Endometrium (tissue), 2 donors: ENCODE data around the gene GRM8.

Source experiments
- FAIRE-seq: peaks from 2 replicates; lab custom pipeline; 2012; peaks lifted over from hg19 to GRCh38; lab: Jason Lieb, UNC
- donor health status: control.
- donor health status: control.

Gene GRM8

DNA sequence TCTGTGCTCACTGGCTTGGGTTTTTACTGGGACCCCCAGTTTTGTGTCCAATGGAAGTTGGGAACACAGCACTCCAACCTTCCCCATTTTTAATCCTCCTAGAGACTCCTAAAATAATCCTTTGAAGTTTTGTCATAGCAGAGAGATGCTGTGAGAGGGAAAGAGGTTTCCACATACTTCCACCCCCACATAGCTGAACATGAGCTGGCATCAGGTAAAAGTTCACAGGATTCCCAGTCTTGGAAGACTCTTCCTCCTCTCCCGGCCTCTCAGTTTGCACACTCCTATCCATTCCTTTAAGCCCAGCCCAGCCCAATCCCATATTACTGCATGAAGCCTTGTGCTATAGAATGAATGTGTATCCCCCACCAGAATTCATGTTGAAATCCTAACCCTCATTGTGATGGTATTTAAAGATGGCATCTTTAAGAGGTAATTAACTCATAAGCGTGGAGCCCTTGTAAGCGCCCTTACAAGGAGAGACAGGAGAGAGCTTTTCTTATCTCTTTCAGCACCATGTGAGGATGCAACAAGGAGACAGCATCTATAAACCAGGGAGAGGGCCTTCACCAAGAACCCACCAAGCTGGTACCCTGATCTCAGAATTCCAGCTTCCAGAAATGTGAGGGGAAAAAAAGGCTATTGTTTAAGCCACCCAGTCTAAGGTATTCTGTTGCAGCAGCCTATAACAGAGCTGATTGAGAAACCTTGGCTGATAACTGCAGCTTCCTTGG is 22.4 kb downstream of the GRM8 start:
- no peak for FAIRE-seq

DNA sequence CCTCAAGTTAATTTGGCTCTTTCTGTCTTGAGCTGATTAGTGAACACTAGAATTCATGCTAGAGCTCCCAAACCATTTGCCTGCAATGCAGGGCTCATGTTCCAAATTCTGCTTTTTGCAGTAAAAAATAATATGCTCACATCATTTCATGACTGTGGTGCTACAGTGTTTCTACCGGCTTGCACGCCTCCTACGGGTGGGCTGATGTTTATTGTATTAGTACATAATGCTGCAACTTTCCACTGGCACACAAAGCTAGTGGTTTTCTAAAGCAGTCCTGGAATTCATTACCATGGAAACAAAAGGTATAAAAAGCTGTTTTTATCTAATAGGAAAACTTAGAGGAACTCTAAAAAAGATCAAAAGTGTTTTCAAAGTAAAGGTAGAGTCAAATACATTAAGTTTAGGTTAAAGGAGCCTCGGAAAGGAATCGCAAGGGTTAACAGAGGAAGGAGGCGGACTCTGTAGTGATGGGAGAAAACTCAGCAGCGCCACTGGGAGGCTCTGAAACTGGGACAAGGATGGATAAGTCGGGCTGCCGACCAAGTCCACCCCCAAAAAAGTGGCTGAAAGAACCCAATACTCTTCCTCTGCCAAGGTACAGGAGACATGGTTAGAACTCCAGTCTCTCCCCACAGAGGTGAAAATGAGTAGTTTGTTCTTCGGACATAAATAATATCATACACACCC is 25.9 kb downstream of the GRM8 start:
- FAIRE-seq, result no peak

DNA sequence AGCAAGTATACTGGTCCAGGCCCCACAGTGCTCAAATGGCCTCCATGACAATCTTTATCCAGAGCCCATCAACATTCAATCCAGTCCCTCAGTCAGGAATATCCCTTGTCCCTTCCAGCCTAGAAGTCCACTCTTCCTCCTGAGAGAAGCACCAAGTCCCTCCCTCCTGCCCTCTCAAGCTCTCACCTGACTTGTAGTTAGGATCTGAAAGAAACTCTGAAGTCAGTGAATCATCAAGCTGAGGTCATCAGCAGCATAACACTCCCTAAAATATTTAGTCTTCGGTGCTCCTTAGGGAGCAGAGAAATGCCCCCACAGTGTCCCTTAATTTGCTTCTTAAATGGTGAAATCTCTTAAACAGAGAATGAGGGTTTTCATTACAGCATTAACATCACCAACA is 31.0 kb downstream of the GRM8 start:
- FAIRE-seq, result no peak

DNA sequence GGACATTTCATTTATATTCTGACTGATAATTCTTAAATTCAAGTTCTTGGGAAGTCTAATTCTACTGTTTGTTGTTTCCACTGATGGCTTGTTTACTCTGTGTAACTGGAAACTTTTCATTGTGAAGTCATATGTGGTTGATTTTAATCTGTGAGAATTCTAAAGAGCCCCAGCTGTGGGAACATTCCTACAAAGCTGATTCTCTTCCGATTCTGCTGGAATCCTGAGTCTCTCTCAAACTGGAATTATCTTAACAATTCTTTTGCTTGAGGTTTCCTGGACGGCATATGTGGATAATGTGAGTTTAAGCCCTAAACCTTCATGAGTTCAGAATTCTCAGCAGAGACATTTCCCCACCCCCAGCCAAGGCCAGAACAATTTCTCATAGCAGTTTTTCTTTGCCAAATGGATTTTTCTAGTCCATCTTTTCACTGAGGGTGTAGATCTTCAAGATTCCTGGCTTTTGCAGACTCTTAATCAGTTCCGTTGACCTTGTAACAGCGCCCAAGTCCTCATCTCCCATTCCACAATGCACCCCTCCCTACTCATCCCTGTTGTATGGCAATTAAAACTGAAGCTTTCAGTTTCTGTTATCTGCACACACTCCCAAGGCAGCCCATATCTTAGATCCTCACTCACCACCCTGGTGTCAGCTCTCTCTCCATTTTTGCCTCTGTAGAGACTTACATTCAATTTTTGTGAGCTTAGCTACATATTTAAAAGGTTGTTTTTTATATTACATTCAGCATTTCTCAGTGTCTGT is 37.6 kb downstream of the GRM8 start:
- no peak for FAIRE-seq

DNA sequence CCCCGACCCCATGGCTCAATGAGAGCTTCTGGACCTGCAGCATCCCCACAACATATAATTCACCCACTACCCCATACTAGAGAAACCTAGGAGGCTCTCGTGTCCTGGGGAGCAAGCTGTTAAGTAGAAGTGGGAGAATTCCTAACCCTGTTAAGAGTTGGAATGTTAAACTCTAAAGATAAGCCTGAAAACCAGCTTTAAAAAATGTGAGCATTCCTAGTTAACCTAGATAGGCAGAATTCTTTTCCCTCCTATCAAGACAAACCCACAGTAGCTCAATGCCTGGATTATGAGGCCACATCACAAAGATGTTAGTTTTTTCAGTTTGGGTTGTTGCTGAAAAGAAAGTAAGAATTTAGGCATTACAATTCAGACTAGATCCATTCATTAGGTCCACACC is 42.9 kb downstream of the GRM8 start:
- FAIRE-seq, result no peak

DNA sequence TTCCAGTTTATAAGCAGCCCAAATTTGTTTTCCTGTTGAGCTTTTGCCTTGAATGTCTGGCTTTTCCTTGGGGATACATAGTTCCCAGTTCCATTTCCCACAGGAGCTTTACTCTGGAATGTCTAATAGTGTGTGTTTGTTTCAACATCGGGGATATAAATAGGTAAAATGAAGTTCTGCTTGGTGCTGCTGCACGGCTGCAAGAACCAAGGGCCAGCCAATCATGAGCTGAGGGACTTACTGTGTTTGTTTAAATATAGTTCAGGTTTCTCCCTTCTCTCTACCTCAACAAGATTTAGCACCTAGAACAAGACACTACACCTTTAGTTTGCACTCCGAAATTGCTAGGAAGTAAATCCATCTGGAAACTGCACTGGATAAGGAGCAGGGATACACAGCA is 43.9 kb downstream of the GRM8 start:
- no peak for FAIRE-seq

DNA sequence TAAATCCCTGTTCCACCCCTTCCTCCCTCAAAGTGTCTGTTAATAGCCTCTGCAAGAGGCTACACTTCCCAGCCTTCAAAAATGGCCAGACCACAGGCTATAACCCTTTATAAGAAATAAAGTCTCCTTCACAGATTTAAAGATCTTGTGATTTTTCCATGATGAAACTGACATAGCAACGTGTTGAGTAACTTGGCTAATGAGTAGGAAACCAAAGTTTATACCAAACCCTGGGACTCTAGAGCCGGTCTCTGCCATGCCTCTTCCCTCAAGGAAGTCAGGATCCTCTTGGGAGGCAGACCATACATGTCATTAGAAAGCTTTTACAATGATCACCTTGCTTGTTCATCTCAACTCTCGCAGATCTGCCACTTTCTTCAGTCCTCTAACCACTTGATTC is 44.4 kb downstream of the GRM8 start:
- FAIRE-seq, result no peak

DNA sequence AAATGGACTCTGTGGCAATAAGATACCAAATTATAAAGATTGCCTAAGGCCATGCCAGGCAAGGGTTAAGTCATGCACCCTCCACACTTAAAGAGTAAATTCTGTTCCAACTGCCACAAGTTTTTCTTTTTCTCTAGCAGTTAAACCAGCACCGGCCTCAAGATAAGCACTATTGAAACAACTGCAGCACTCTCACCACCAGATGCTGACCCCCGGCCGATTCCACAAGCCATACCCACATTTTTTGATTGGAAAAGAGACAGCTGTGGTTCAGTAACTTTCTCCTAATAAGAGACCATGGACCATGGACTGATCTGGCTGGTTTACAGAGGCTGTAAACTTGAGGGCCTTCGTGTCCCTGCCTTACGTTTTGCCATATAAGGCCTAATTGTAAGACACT is 44.9 kb downstream of the GRM8 start:
- FAIRE-seq, result no peak

DNA sequence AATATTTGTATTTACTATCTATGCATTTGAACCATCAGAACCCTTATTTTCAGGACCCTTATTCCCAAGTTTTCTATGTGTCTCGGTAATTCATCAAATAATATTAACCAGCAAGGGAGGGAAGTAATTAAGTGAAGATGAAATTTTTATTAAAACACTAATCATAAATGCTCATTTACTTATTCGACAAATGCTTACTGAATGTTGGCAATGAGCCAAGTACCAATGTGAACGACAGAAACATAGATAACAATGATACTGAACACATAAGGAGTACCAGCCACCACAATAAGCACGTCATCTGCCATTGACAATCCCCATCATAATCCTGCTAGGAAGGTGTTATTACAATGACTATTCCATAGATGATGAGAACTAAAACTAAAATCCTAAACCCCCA is 45.5 kb downstream of the GRM8 start:
- no peak for FAIRE-seq

DNA sequence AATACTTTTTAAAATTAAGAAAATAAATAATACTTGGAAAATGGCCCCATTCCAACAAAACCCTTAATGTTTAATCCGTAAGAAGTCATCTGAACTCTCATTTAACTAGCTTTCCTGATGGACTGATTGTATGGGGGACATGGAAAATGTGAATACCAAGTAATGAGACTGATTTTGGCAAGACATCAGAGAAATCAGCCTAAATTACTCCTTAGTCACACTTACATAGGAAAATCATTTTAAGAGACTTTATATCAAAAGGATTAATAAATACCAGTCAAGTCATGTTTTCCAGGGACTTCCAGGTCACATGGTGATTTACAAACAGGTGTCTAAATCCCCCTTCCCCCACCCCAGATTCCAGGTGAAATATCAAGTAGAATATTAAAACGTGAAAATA is 58.2 kb downstream of the GRM8 start:
- no peak for FAIRE-seq

DNA sequence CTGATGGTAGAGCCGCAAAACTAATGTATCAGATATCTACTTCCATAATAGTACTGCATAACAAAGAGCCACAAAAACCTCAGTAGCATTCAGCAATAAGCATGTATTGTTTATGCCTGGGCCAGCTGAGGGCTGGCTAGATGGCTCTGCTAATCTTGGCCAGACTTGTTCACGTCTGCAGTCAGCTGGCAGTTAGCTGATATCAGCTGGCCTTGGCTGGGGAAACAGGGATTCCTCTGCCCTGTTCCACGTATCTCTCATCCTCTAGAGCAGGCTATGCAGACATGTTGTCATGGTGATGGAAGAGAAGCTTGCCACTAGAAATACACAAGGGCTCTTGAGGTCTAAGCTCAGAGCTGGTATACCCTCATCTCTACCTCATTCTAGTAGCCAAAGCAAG is 62.9 kb downstream of the GRM8 start:
- FAIRE-seq, result no peak

DNA sequence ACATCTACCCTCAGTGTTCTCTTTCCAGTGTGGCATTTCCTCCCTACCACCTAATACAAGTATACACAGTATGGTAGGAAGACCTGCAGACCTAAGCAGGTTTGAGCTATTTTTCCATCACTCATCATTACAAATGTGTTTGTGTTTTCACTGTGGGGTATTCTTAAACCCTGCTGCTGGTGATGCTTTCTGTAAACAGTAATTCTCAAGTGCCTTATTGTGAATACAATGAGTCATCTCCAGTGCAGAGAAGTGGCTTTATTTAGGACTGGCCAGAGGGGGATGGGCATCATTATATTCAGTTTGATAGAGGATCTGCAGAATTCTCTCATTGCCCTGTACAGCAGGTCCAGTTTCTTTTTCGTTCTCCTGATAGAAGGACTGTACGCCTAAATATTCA is 63.7 kb downstream of the GRM8 start:
- FAIRE-seq, result no peak

DNA sequence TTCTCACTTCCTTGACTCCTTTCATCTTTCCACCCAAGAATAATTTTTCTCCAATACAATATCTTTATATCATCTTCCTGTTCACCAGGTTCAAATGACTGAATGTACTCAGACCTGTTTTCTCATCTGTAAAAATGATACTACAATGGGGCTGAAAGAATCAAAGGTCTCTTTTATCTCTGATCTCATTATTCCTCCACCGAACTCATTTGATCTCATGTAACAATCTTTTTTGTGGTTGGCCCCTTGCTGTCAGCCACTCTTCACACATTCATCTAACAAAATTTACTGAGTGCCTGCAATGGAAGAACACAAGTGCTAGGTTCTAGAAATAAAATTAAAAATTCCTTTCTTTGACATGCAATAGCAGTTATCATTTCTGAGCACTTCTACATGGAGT is 65.0 kb downstream of the GRM8 start:
- no peak for FAIRE-seq

DNA sequence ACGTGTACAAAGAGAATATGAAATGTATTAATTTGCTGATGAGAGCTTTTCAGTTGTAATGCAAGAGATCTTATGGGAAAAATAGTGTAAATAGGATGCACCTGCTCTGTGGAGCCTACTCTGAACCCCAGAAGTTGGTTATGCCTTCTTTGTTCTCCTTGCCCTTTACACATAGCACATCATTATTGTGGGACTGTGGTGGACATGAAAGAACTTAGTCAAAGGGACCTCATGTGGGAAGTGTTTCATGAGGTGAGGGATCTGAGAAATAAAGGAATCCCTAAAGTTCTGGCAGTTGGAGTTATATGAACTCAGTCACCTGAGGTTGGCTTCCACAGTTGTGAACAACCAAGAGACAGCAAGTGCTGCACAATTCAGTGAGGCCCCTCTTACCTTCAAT is 66.1 kb downstream of the GRM8 start:
- FAIRE-seq, result no peak

DNA sequence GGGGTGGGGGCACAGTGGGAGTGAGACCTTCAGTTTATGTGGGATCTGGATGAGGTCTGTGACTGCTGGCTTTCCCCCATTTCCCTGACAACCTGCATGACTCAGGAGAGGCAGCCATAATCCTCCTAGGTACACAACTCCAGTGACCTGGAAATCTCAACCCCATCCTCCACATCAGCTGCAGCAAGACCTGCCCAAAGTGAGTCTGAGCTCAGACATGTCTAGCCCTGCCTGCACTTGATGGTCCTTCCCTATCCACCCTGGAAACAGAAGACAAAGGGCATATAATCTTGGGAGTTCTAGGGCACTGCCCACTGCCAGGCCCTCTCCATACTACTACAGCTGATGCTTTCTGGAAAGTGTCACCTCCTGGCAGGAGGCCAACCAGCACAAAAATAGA is 75.6 kb downstream of the GRM8 start:
- FAIRE-seq, result no peak

DNA sequence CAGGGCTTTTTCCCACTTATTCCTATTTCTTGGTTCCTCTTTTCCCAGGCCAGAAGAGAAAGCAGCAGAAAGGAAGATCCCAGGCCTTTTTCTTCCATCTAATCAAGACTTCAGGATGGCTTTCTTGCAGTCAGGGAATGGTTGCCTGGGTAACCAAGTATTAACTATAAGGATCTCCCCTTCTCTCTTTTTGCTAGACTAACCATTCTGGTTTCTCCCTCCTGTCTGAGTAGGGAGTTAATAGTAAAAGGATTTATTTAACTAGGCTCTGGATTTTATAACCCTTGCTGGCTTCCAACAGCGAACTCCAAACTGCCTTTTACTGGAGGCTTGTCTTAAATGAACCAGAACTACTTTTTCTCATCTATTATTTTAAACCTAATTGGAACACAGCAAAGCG is 90.4 kb downstream of the GRM8 start:
- FAIRE-seq, result no peak

DNA sequence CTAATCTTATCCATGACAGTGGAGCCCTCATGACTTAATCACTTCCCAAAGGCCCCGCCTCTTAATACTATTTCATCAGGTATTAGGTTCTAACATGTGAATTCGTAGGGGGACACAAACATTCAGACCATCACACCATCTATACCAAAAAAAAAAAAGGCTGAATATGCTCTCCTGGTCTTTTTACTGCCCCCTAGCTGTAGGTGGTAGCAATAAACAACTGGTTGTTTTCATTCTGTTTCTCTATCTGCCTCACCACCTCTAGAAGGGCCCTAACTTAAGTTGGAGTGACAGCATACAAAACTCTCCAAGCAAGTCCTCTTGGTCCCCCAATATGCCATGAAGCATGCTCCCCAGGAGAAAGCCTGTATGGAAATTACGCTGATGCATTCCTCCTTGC is 94.1 kb downstream of the GRM8 start:
- FAIRE-seq, result no peak

DNA sequence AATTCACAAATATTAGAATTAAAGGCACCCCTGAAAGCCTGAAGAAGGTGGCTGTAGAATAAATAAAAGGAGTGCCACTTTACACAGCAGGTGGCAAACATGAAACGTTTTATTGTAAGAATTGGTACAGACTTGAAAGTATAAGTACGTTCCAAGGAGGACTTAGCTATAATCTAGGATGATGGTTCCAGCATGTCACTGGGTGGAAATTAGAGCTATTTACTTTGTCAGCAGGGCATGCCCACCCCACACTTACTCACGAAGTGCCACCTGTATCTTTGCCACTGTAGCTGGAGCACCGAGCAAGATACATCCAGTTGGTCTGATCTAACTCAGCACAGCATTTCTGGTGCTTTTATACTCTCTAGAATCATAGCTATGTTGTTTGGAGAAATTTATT is 97.8 kb downstream of the GRM8 start:
- no peak for FAIRE-seq

DNA sequence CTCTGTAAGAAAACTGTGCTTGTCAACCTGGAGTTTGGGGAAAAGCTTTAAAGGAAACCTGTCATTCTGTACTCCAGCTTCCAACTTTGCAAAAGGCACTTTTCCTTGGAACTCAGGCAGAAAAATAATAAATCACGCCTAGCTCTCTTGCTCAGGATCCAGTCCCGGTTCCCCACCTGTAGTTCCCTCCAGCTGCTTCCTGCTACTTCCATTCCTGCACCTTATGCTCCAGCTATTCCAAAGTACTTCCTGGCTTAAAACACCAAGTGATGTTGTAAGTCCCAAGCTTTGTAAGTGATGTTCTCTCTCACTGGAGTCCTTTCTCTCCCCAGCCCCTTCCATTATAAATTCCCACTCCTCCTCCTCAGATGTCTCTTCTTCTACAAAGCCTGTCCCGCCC is 98.6 kb downstream of the GRM8 start:
- no peak for FAIRE-seq

DNA sequence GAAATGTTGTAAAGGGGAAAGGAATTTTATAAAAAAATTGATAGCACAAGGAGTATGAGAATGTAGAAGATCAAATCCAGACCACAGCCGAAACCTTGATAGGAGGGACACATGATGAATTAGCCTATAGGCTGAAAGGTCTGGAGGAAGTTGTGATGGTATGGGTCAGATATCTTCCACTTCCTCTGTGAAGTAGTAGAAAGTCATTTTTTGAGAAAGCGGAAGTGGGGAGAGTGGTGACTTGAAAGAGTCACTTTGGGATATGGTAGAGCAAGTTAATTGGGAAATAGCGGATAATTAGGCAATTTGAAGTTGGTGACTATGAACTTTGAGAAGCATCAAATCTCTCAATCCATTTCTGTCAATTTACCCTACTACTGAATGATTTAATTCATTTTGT is 99.4 kb downstream of the GRM8 start:
- no peak for FAIRE-seq

DNA sequence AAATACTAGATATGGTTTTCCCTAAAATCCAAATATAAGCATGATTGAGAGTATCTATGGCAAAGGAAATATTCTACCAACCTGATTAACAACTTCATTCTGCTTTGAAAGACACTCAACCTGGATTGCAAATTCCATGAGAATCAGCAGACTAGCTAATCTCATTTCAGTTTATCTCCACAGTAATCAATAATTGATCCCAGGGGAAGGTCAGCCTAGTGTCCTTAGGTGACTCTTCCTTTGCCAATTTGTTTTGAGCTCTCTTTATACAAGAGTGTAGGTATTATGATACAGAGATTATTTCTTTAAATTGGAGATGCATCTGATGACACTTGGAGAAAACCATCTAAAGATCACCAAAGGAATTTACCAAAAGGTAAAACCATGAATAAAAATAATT is 100.3 kb downstream of the GRM8 start:
- no peak for FAIRE-seq

DNA sequence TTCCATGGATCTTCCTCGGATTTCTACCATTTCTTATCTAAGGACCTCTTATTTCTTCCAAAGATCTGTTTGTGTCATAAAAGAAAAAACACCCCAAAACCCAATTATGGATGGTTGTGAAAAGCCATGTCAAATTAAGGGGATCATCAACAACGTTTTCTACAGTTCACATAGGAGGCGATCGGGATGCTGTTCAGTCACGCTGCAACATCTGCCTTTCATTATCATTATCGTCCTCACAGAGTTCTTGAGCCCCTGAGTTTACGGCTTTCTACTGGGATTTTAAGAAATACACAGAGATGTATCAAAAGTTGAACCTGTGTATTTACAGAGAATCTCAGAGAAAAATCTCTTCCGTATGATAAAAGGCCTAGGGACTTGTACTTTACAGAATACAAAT is 101.4 kb downstream of the GRM8 start:
- FAIRE-seq, result no peak

DNA sequence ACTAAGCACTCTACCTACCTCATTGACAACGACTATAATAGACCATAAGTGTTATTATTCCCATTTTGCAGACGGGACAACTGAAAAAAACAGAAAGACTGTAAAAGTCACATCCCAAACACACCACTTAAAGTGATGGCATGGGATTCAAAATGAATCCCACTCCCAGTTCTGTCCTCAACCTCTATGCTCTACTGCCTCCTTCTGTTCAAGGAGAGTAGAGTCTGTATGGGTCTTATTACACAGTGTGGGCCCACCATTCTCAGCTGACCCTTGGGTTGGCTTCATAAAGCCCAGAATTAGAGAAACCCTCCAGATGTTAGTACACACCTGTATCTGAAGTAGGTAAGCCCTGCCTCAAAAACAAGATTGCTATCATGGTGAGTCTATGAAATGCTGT is 102.2 kb downstream of the GRM8 start:
- FAIRE-seq, result no peak
